ENCODE data around the gene FBRSL1. TPM values are rescaled to one million over a fixed set of nuclear protein-coding genes. Genes with fewer than 3 reads are reported as not detected.

Gene FBRSL1
- total RNA-seq, 2 donors from 2014 or later = 79.3 to 86.3 TPM

GRCh38 chr12:132513070-132513398 is 23.1 kb downstream of the FBRSL1 start:
- DNase-seq = no peak
- Mint-ChIP-seq H3K4me1 (peaks cover 6% of the 10 kb centered on the region), H3K27me3 (no peaks in the 10 kb centered on the region), H3K4me3 (no peak overlapping the region), H3K36me3 (ENCODE audit: low read depth) (peaks cover 5% of the 10 kb centered on the region), H3K27ac (peak overlapping the region; percentile 43)
- no peaks in the 10 kb centered on the region for H3K9me3 ChIP-seq (ENCODE audit: control insufficient read depth, low read length, poor library complexity, severe bottlenecking)
- ATAC-seq = no peak

- H3K4me1 Mint-ChIP-seq = peaks cover 6% of the 10 kb centered on the region
- DNase-seq = no peak
- no peak overlapping the region for H3K4me3 Mint-ChIP-seq
- no peaks in the 10 kb centered on the region for H3K9me3 ChIP-seq (ENCODE audit: control insufficient read depth, low read length, poor library complexity, severe bottlenecking)
- H3K27ac Mint-ChIP-seq = no peak overlapping the region
- no peaks in the 10 kb centered on the region for H3K27me3 Mint-ChIP-seq
- no peak for ATAC-seq
- peaks cover 11% of the 10 kb centered on the region for H3K36me3 Mint-ChIP-seq (ENCODE audit: low read depth)
These were observed 23.6 kb downstream of the FBRSL1 start for GRCh38 chr12:132513458-132514135.

GRCh38 chr12:132514216-132514820 is 24.4 kb downstream of the FBRSL1 start:
- ATAC-seq (no peak), DNase-seq (no peak)
- H3K4me3 Mint-ChIP-seq = no peak overlapping the region
- H3K27ac Mint-ChIP-seq = no peak overlapping the region
- H3K4me1 Mint-ChIP-seq = peaks cover 7% of the 10 kb centered on the region
- peaks cover 15% of the 10 kb centered on the region for H3K36me3 Mint-ChIP-seq (ENCODE audit: low read depth)
- H3K9me3 ChIP-seq (ENCODE audit: control insufficient read depth, low read length, poor library complexity, severe bottlenecking) = no peaks in the 10 kb centered on the region
- no peaks in the 10 kb centered on the region for H3K27me3 Mint-ChIP-seq

GRCh38 chr12:132514838-132515237 is 24.9 kb downstream of the FBRSL1 start:
- no peak overlapping the region for H3K27ac Mint-ChIP-seq

GRCh38 chr12:132516095-132517012 is 26.4 kb downstream of the FBRSL1 start:
- H3K9me3 ChIP-seq (ENCODE audit: control insufficient read depth, low read length, poor library complexity, severe bottlenecking) = no peaks in the 10 kb centered on the region
- Mint-ChIP-seq H3K27me3 (no peaks in the 10 kb centered on the region), H3K4me1 (peaks cover 11% of the 10 kb centered on the region), H3K36me3 (ENCODE audit: low read depth) (peaks cover 15% of the 10 kb centered on the region), H3K27ac (no peak overlapping the region), H3K4me3 (no peak overlapping the region)
- DNase-seq (no peak), ATAC-seq (no peak)

More at GRCh38 chr12:132514838-132515237, 24.9 kb downstream of the FBRSL1 start:
- peaks cover 15% of the 10 kb centered on the region for H3K36me3 Mint-ChIP-seq (ENCODE audit: low read depth)
- peaks cover 8% of the 10 kb centered on the region for H3K4me1 Mint-ChIP-seq
- no peak for DNase-seq
- no peak overlapping the region for H3K4me3 Mint-ChIP-seq
- ATAC-seq = no peak
- no peaks in the 10 kb centered on the region for H3K27me3 Mint-ChIP-seq
- H3K9me3 ChIP-seq (ENCODE audit: control insufficient read depth, low read length, poor library complexity, severe bottlenecking) = no peaks in the 10 kb centered on the region

GRCh38 chr12:132517013-132517739 is 27.2 kb downstream of the FBRSL1 start:
- H3K4me3 Mint-ChIP-seq = no peak overlapping the region
- no peaks in the 10 kb centered on the region for H3K27me3 Mint-ChIP-seq
- H3K9me3 ChIP-seq (ENCODE audit: control insufficient read depth, low read length, poor library complexity, severe bottlenecking) = no peaks in the 10 kb centered on the region
- no peak for DNase-seq
- no peak for ATAC-seq
- H3K36me3 Mint-ChIP-seq (ENCODE audit: low read depth) = peaks cover 15% of the 10 kb centered on the region
- peaks cover 16% of the 10 kb centered on the region for H3K4me1 Mint-ChIP-seq
- no peak overlapping the region for H3K27ac Mint-ChIP-seq

GRCh38 chr12:132517740-132518100 is 27.8 kb downstream of the FBRSL1 start:
- H3K36me3 Mint-ChIP-seq (ENCODE audit: low read depth) = peaks cover 15% of the 10 kb centered on the region
- H3K9me3 ChIP-seq (ENCODE audit: control insufficient read depth, low read length, poor library complexity, severe bottlenecking) = no peaks in the 10 kb centered on the region
- H3K4me1 Mint-ChIP-seq = peaks cover 16% of the 10 kb centered on the region
- DNase-seq (no peak), ATAC-seq (no peak)
- no peak overlapping the region for H3K27ac Mint-ChIP-seq
- no peak overlapping the region for H3K4me3 Mint-ChIP-seq
- no peaks in the 10 kb centered on the region for H3K27me3 Mint-ChIP-seq

GRCh38 chr12:132518354-132518992 is 28.5 kb downstream of the FBRSL1 start:
- Mint-ChIP-seq H3K27ac (no peak overlapping the region), H3K27me3 (no peaks in the 10 kb centered on the region), H3K4me3 (peak overlapping the region; percentile 0), H3K4me1 (peaks cover 11% of the 10 kb centered on the region), H3K36me3 (ENCODE audit: low read depth) (peaks cover 15% of the 10 kb centered on the region)
- ATAC-seq = no peak
- H3K9me3 ChIP-seq (ENCODE audit: control insufficient read depth, low read length, poor library complexity, severe bottlenecking) = no peaks in the 10 kb centered on the region
- no peak for DNase-seq

GRCh38 chr12:132520421-132521199 is 30.7 kb downstream of the FBRSL1 start:
- Mint-ChIP-seq H3K4me1 (peaks cover 15% of the 10 kb centered on the region), H3K27ac (no peak overlapping the region), H3K27me3 (no peaks in the 10 kb centered on the region), H3K36me3 (ENCODE audit: low read depth) (peaks cover 10% of the 10 kb centered on the region), H3K4me3 (peak overlapping the region; percentile 63)
- no peak for DNase-seq
- no peaks in the 10 kb centered on the region for H3K9me3 ChIP-seq (ENCODE audit: control insufficient read depth, low read length, poor library complexity, severe bottlenecking)
- ATAC-seq = no peak

GRCh38 chr12:132521200-132521580 is 31.2 kb downstream of the FBRSL1 start:
- H3K27me3 Mint-ChIP-seq = no peaks in the 10 kb centered on the region
- ATAC-seq (no peak), DNase-seq (no peak)
- peaks cover 10% of the 10 kb centered on the region for H3K36me3 Mint-ChIP-seq (ENCODE audit: low read depth)
- H3K9me3 ChIP-seq (ENCODE audit: control insufficient read depth, low read length, poor library complexity, severe bottlenecking) = no peaks in the 10 kb centered on the region
- H3K4me3 Mint-ChIP-seq = no peak overlapping the region
- H3K4me1 Mint-ChIP-seq = peaks cover 15% of the 10 kb centered on the region
- H3K27ac Mint-ChIP-seq = no peak overlapping the region

GRCh38 chr12:132521712-132522292 is 31.9 kb downstream of the FBRSL1 start:
- H3K4me1 Mint-ChIP-seq = peaks cover 15% of the 10 kb centered on the region
- peaks cover 10% of the 10 kb centered on the region for H3K36me3 Mint-ChIP-seq (ENCODE audit: low read depth)
- DNase-seq (no peak), ATAC-seq (peak; percentile 3)
- no peaks in the 10 kb centered on the region for H3K27me3 Mint-ChIP-seq
- H3K27ac Mint-ChIP-seq = no peak overlapping the region
- H3K4me3 Mint-ChIP-seq = no peak overlapping the region
- H3K9me3 ChIP-seq (ENCODE audit: control insufficient read depth, low read length, poor library complexity, severe bottlenecking) = no peaks in the 10 kb centered on the region
